Right atrium auricular region (tissue), 2 donors: Measurements from ENCODE around the gene ADGRD1. TPM values are rescaled to one million over a fixed set of nuclear protein-coding genes. Genes with fewer than 3 reads are reported as not detected.

ENCODE experiments used
- DNase-seq: peaks from one replicate; pipeline ENCODE4 v3.0.0-alpha.2; 2019; ENCODE audit warnings: low spot score
- H3K27ac ChIP-seq, 2 donors: fragments of 200-600 bp; sonication (generic); 1 replicate in 1 of 2; 2 replicates in 1 of 2; pipeline ENCODE4 v1.5.1; 2016 to 2019
- H3K27me3 ChIP-seq, 2 donors: fragments of 200-600 bp; sonication (generic); one replicate each; pipeline versions ENCODE4 v1.5.1 to v1.6.0; 2017 to 2019
- H3K36me3 ChIP-seq: fragments of 200-600 bp; sonication (generic); one replicate; pipeline ENCODE4 v1.5.1; 2016
- H3K4me1 ChIP-seq, 2 donors: fragments of 200-600 bp; sonication (generic); one replicate each; pipeline versions ENCODE4 v1.5.1 to v1.6.0; 2017 to 2019
- H3K4me3 ChIP-seq, 2 donors: fragments of 200-600 bp; sonication (generic); 1 replicate in 1 of 2; 2 replicates in 1 of 2; pipeline ENCODE4 v1.5.1; 2017 to 2019; ENCODE audit warnings: mild to moderate bottlenecking in 1 of 2, moderate library complexity in 1 of 2
- H3K9me3 ChIP-seq, 2 donors: fragments of 200-600 bp; sonication (generic); one replicate each; pipeline ENCODE4 v1.5.1; 2019
- total RNA-seq, 2 donors: library from RNA; depleted of rRNA; stranded (reverse); fragments of >200 nt; gene quantifications; one replicate each; pipeline ENCODE4 v1.1.0, GENCODE V29; 2016
- TF ChIP-seq, protein P1 (sequence below), 2 donors: fragments of 200-600 bp; sonication (generic); IDR thresholded peaks; one replicate each; pipeline ENCODE4 v1.5.1; 2019; ENCODE audit warnings: antibody characterized with exemption in 2 of 2

The ADGRD1 gene
- total RNA-seq, 2 donors from 2014 or later = 120 to 168 TPM

DNA sequence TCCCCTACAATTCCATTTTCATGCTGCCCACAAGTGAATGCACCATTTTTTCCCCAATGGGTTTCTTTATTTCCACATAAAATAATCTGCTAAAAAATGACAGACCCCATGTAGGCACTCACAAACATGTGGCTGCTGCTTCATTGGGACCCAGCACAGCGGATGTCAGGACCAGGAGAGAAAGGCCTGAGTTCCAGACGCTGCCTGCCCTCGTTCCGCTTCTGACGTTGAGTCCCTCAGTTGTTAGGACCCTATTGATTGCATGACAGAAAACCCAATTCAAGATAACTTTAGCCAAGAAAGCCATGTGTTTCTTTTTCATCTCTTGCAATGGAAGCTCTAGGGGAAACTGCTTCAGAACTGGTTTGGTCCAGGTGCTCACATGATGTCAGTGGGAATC is 34.6 kb downstream of the ADGRD1 start:
- Histone ChIP-seq H3K27ac (no peak overlapping the region), H3K4me3 (no peak overlapping the region), H3K27me3 (no peaks in the 10 kb centered on the region), H3K36me3 (peaks cover 65% of the 10 kb centered on the region), H3K4me1 (peaks cover 0 to 6% of the 10 kb centered on the region in 2 donors), H3K9me3 (no peaks in the 10 kb centered on the region)
- DNase-seq = peak; percentile 54
- TF ChIP-seq, protein P1, sequence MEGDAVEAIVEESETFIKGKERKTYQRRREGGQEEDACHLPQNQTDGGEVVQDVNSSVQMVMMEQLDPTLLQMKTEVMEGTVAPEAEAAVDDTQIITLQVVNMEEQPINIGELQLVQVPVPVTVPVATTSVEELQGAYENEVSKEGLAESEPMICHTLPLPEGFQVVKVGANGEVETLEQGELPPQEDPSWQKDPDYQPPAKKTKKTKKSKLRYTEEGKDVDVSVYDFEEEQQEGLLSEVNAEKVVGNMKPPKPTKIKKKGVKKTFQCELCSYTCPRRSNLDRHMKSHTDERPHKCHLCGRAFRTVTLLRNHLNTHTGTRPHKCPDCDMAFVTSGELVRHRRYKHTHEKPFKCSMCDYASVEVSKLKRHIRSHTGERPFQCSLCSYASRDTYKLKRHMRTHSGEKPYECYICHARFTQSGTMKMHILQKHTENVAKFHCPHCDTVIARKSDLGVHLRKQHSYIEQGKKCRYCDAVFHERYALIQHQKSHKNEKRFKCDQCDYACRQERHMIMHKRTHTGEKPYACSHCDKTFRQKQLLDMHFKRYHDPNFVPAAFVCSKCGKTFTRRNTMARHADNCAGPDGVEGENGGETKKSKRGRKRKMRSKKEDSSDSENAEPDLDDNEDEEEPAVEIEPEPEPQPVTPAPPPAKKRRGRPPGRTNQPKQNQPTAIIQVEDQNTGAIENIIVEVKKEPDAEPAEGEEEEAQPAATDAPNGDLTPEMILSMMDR (IDR thresholded peaks at IDR 0.05) = no peak

GRCh38 chr12:130988751-130989150 is 35.0 kb downstream of the ADGRD1 start:
- peaks cover 0 to 3% of the 10 kb centered on the region in 2 donors for H3K4me1 ChIP-seq
- DNase-seq = peak; percentile 57
- H3K4me3 ChIP-seq = no peak overlapping the region
- H3K27ac ChIP-seq = peak overlapping the region in 1 of 2 donors; percentile 15
- no peaks in the 10 kb centered on the region for H3K27me3 ChIP-seq
- TF ChIP-seq, protein P1 (IDR thresholded peaks at IDR 0.05) = no peak
- no peaks in the 10 kb centered on the region for H3K9me3 ChIP-seq
- peaks cover 70% of the 10 kb centered on the region for H3K36me3 ChIP-seq

DNA sequence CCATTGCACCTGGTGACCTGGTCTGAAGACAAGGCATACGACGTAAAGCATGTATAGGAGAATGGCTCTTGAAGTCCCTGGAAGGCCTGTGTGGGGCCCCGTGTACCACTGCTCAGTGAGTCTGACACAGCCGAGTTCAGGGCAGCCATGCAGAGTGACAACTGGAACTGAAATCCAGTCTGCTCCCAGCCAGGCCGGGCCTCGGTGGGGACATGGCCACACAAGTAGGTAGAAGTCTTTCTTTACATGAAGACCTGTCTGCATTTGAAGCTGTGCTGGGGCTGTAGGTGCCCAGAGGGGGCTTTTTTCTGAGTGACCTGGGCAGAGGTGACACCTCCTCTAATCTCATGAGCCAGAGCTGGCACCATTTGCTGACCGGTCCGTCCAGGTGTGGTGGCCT is 35.7 kb downstream of the ADGRD1 start:
- Histone ChIP-seq H3K9me3 (no peaks in the 10 kb centered on the region), H3K36me3 (peaks cover 77% of the 10 kb centered on the region), H3K27ac (peak overlapping the region in 1 of 2 donors; percentile 15), H3K27me3 (no peaks in the 10 kb centered on the region), H3K4me1 (peaks cover 0 to 3% of the 10 kb centered on the region in 2 donors), H3K4me3 (no peak overlapping the region)
- peak; percentile 55 for DNase-seq
- TF ChIP-seq, protein P1 (IDR thresholded peaks at IDR 0.05) = no peak

DNA sequence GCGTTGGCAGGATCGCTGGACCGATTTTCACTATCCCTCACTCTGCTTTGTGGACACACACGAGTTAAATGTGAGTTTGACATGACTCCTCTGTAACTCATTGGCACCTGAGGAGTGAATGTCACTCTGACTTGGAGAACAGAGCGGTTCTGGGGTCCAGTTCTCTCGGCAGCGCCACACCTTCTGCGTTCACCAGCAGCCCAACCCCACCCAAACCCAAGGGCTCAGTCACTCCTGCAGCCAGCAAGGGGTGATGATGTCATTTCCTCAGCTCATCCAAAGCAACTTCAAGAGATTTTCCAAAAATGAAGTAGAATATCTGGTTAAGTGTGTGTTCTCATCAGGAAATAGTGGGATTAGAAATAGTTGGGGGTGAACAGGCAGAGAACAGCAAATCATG is 36.3 kb downstream of the ADGRD1 start:
- Histone ChIP-seq H3K27me3 (no peaks in the 10 kb centered on the region), H3K4me1 (peaks cover 0 to 3% of the 10 kb centered on the region in 2 donors), H3K9me3 (no peaks in the 10 kb centered on the region), H3K36me3 (peaks cover 83% of the 10 kb centered on the region), H3K4me3 (no peak overlapping the region), H3K27ac (peak overlapping the region; percentile 15 to 31)
- TF ChIP-seq, protein P1 (IDR thresholded peaks at IDR 0.05) = no peak
- no peak for DNase-seq

DNA sequence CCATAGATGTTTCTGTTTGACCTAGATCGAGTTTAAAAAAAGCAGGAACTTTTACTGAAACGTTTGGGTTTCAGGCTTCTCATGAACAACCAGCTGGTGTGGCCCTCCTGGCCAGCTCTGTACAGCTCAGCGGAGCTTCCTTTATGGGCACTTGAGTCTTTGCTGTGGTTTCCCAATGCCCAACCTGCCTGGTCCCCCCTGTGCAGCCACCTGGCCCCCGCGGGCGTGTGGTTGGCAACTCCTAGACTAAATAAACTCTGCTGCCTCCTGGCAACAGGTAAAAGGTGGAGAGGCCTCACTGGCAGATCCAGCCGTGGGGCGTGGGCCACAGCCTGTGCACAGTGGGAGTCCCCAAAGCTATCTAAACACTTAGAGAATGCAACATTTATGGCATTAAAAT is 38.7 kb downstream of the ADGRD1 start:
- no peaks in the 10 kb centered on the region for H3K27me3 ChIP-seq
- H3K9me3 ChIP-seq = no peaks in the 10 kb centered on the region
- TF ChIP-seq, protein P1 (IDR thresholded peaks at IDR 0.05) = no peak
- no peak overlapping the region for H3K27ac ChIP-seq
- H3K4me1 ChIP-seq = peaks cover 0 to 3% of the 10 kb centered on the region in 2 donors
- DNase-seq = no peak
- peaks cover 72% of the 10 kb centered on the region for H3K36me3 ChIP-seq
- no peak overlapping the region for H3K4me3 ChIP-seq

GRCh38 chr12:130992979-130993538 is 39.4 kb downstream of the ADGRD1 start:
- DNase-seq = no peak
- no peak overlapping the region for H3K27ac ChIP-seq
- H3K4me1 ChIP-seq = peaks cover 0 to 3% of the 10 kb centered on the region in 2 donors
- no peak overlapping the region for H3K4me3 ChIP-seq
- H3K27me3 ChIP-seq = no peaks in the 10 kb centered on the region
- TF ChIP-seq, protein P1 (IDR thresholded peaks at IDR 0.05) = no peak
- H3K9me3 ChIP-seq = no peaks in the 10 kb centered on the region
- peaks cover 66% of the 10 kb centered on the region for H3K36me3 ChIP-seq
